Ascending aorta (tissue), 2 donors: ENCODE data around the gene INCENP. TPM values are rescaled to one million over a fixed set of nuclear protein-coding genes. Genes with fewer than 3 reads are reported as not detected.
"Not testable (repeated sequence)": the region's sequence is repeated elsewhere in the genome, so short reads cannot be mapped to it uniquely, and the experiment has no call there.

Source experiments
- DNase-seq, 2 donors: peaks; one replicate each; pipeline ENCODE4 v3.0.0-alpha.2; 2019; ENCODE audit warnings: low spot score in 2 of 2
- H3K27ac ChIP-seq, 2 donors: fragments of 200-600 bp; sonication (generic); one replicate each; pipeline ENCODE4 v1.5.1; 2016 to 2017; ENCODE audit warnings: mild to moderate bottlenecking in 1 of 2
- H3K27me3 ChIP-seq: fragments of 200-600 bp; sonication (generic); one replicate; pipeline ENCODE4 v1.5.1; 2017
- H3K36me3 ChIP-seq, 2 donors: fragments of 200-600 bp; sonication (generic); one replicate each; pipeline ENCODE4 v1.5.1; 2016
- H3K4me1 ChIP-seq, 2 donors: fragments of 200-600 bp; sonication (generic); one replicate each; pipeline ENCODE4 v1.5.1; 2016 to 2017; ENCODE audit warnings: mild to moderate bottlenecking in 1 of 2
- H3K4me3 ChIP-seq, 2 donors: fragments of 200-600 bp; sonication (generic); one replicate each; pipeline ENCODE4 v1.5.1; 2016 to 2017; ENCODE audit warnings: mild to moderate bottlenecking in 1 of 2
- H3K9me3 ChIP-seq, 2 donors: fragments of 200-600 bp; sonication (generic); one replicate each; pipeline ENCODE4 v1.5.1; 2016
- CTCF ChIP-seq, 3 experiments: fragments of 200-600 bp in 2 of 3; fragments of 450-650 bp in 1 of 3; sonication (generic) in 2 of 3; IDR thresholded peaks; one replicate each; pipeline ENCODE4 v1.5.1; 2016 to 2019; ENCODE audit warnings: antibody characterized with exemption in 3 of 3, mild to moderate bottlenecking in 1 of 3, moderate library complexity in 1 of 3
- intact Hi-C: fragments of 100-400 bp; cut with DNase I; formaldehyde crosslinking; loops from one replicate; pipeline ENCODE4 v1.15.1; 2023
- total RNA-seq: library from RNA; depleted of rRNA; stranded (reverse); fragments of >200 nt; gene quantifications from one replicate; pipeline ENCODE4 v1.1.0, GENCODE V29; 2016

INCENP gene
- 55.5 TPM for total RNA-seq

DNA sequence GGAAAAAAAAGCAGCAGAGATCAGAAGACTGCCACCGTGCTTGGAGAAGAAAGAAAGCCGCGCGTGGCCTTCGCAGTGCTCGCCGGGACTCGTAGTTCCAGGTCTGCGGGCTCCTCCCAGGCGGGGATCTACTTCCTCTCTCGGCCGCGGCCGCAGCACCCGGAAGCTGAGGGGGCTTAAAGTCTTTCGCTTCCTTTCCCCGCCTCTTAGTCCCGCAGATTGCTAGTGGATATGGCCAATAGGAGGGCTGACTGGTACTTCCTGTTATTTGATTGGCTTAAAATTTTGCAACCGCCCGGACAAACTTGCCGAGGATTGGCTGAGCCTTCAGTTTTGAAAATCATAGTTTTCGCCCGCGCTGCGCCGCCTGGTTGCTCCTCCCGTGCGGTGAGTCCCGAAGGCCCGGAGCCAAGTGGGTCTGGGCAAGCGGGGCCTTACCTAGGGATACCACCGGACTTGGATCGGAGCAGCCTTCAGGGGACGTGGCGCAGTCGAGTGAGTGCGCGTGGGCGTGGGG lies at the start of gene INCENP:
Gene INCENP, plus strand, starts transcription at position 343 of the 517 bp plus-strand sequence. CDS start 4,151 bp downstream, outside the sequence.
- Histone ChIP-seq H3K27ac (peak within 1 kb of the TSS in 1 of 2 donors; percentile 70), H3K4me3 (peak within 1 kb of the TSS; percentile 65 to 97), H3K36me3 (peaks cover 0 to 6% of the 10 kb centered on the region in 2 donors), H3K27me3 (no peaks in the 10 kb centered on the region), H3K9me3 (no peaks in the 10 kb centered on the region), H3K4me1 (peaks cover 4 to 13% of the 10 kb centered on the region in 2 donors)
- intact Hi-C loops = loop anchor here (5.0 kb wide), 1 partner anchor 331 kb away; the partner anchor contains the start of genes FEN1 and TMEM258
- TF ChIP-seq CTCF (IDR thresholded peaks at IDR 0.05) = no peak
- DNase-seq = peak; percentile 93 to 98

DNA sequence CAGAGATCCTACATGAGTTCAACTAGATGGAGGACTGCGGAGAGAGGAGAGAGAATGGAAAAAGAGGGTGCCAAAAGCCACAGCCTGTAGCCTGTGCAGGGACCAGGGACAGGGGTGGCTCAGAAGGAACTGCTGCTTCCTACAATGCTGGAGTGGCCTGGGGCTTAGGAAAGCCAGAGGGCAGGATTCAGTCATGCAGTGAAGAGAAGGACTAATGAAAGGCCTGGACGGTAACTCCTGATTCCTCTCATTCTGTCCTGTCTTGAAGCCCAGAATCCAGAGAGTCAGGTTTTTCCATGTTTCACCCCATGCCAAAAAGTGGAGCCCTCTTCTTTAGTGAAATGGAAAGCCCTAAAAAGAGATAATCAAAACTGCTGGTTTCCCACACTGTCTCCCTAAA lies 48.4 kb upstream of the INCENP start:
- Histone ChIP-seq H3K4me3 (no peak overlapping the region), H3K27me3 (no peaks in the 10 kb centered on the region), H3K4me1 (no peaks in the 10 kb centered on the region), H3K9me3 (no peaks in the 10 kb centered on the region), H3K27ac (no peak overlapping the region), H3K36me3 (no peaks in the 10 kb centered on the region)
- DNase-seq = no peak
- no peak for TF ChIP-seq CTCF (IDR thresholded peaks at IDR 0.05)
- intact Hi-C loops = no loop called here

DNA sequence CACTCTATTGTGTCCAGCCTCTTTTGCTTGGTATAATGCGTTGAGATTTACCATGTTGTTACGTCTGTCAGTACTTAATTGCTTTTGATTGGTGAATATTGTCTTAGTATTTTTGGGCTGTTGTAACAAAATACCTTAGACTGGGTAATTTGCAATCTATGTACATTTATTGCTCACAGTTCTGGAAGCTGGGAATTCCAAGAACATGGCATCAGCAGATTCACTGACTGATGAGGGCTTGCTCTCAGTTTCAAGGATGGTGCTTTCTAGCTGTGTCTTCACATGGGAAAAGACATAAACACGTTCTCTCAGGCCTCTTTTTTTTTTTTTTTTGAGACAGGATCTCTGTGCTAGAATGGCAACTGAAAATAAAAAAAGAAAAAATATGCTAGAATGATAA lies 46.7 kb upstream of the INCENP start:
- intact Hi-C loops = no loop called here

GRCh38 chr11:62081378-62082291 lies 42.2 kb upstream of the INCENP start:
- DNase-seq = peak; percentile 21 to 89
- intact Hi-C loops = loop anchor here (1.0 to 5.0 kb wide), 6 partner anchors 27 to 284 kb away; partner anchors contain the start of gene FTH1
- no peaks in the 10 kb centered on the region for H3K9me3 ChIP-seq
- no peaks in the 10 kb centered on the region for H3K27me3 ChIP-seq
- no peak overlapping the region for H3K27ac ChIP-seq
- TF ChIP-seq CTCF (IDR thresholded peaks at IDR 0.05) = peak; percentile 90 to 94 (median 93)
- no peaks in the 10 kb centered on the region for H3K4me1 ChIP-seq
- no peaks in the 10 kb centered on the region for H3K36me3 ChIP-seq
- peak overlapping the region in 1 of 2 donors; percentile 5 for H3K4me3 ChIP-seq

More for the DNA sequence above, 46.7 kb upstream of the INCENP start:
- TF ChIP-seq CTCF (IDR thresholded peaks at IDR 0.05) = no peak
- Histone ChIP-seq H3K36me3 (no peaks in the 10 kb centered on the region), H3K27me3 (no peaks in the 10 kb centered on the region), H3K4me1 (no peaks in the 10 kb centered on the region), H3K27ac (no peak overlapping the region), H3K9me3 (no peaks in the 10 kb centered on the region), H3K4me3 (no peak overlapping the region)
- no peak for DNase-seq

GRCh38 chr11:62082292-62082657 lies 41.5 kb upstream of the INCENP start:
- intact Hi-C loops = loop anchor here (1.0 to 5.0 kb wide), 5 partner anchors 27 to 285 kb away; partner anchors contain the start of gene FTH1
- no peaks in the 10 kb centered on the region for H3K36me3 ChIP-seq
- no peaks in the 10 kb centered on the region for H3K27me3 ChIP-seq
- peak overlapping the region in 1 of 2 donors; percentile 5 for H3K4me3 ChIP-seq
- no peak for DNase-seq
- H3K4me1 ChIP-seq = no peaks in the 10 kb centered on the region
- H3K27ac ChIP-seq = no peak overlapping the region
- H3K9me3 ChIP-seq = no peaks in the 10 kb centered on the region
- no peak for TF ChIP-seq CTCF (IDR thresholded peaks at IDR 0.05)

GRCh38 chr11:62084801-62085200 lies 39.0 kb upstream of the INCENP start:
- H3K27ac ChIP-seq, H3K9me3 ChIP-seq, H3K36me3 ChIP-seq, H3K4me1 ChIP-seq, H3K4me3 ChIP-seq, DNase-seq, H3K27me3 ChIP-seq: not testable (repeated sequence)
- intact Hi-C loops = loop anchor here (5.0 kb wide), 1 partner anchor 118 kb away; the partner anchor contains the start of gene FTH1
